ENCODE results near the gene RAB3C. TPM values are rescaled to one million over a fixed set of nuclear protein-coding genes. Genes with fewer than 3 reads are reported as not detected.

Gene RAB3C
- total and polyA plus RNA-seq, 12 donors: 0.09 to 22.0 (median 6.1) TPM

DNA sequence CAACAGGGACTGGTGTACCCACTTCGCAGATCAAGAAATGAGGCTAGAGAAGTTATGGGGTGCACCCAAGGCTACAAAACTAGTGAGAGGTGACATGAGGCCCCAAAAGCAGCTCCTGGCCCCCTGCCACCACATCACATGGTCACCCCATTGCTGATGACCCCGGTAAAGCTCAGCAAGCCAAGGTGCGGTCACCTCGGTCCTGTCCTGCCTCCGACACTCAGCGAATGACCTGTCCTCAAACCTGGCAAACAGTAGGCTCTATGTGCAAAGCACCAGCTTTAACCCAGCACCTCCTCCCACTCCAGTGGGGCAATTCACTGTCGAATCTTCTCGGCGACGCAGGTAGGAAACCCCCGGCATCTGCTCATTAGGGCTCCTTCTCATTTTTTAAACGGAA, 307.4 kb downstream of the RAB3C start:
- no peaks in the 10 kb centered on the region for H3K9me3 ChIP-seq (replicated peaks in 1 of 3)
- no peak for TF ChIP-seq POLR2A (IDR thresholded peaks at IDR 0.05)
- TF ChIP-seq, protein P1, sequence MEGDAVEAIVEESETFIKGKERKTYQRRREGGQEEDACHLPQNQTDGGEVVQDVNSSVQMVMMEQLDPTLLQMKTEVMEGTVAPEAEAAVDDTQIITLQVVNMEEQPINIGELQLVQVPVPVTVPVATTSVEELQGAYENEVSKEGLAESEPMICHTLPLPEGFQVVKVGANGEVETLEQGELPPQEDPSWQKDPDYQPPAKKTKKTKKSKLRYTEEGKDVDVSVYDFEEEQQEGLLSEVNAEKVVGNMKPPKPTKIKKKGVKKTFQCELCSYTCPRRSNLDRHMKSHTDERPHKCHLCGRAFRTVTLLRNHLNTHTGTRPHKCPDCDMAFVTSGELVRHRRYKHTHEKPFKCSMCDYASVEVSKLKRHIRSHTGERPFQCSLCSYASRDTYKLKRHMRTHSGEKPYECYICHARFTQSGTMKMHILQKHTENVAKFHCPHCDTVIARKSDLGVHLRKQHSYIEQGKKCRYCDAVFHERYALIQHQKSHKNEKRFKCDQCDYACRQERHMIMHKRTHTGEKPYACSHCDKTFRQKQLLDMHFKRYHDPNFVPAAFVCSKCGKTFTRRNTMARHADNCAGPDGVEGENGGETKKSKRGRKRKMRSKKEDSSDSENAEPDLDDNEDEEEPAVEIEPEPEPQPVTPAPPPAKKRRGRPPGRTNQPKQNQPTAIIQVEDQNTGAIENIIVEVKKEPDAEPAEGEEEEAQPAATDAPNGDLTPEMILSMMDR (IDR thresholded peaks at IDR 0.05): no peak
- H3K4me1 ChIP-seq (replicated peaks in 1 of 2): peaks cover 0 to 12% of the 10 kb centered on the region in 2 donors
- no peak for DNase-seq
- no peak overlapping the region for H3K4me3 ChIP-seq
- H3K27me3 ChIP-seq: no peaks in the 10 kb centered on the region
- no peaks in the 10 kb centered on the region for H3K36me3 ChIP-seq (replicated peaks in 1 of 2)
- 92 to 97% (median 95%) methylated on average over 11 to 12 of the region's 12 CpGs for WGBS, 4 donors
- peak overlapping the region in 3 of 5 donors; percentile 26 to 87 (median 71) for H3K27ac ChIP-seq
- intact Hi-C loops (cut with DNase I): loop anchor here in 1 of 2 donors (2.0 kb wide), 1 partner anchor 119 kb away; no protein-coding TSS in a partner anchor

DNA sequence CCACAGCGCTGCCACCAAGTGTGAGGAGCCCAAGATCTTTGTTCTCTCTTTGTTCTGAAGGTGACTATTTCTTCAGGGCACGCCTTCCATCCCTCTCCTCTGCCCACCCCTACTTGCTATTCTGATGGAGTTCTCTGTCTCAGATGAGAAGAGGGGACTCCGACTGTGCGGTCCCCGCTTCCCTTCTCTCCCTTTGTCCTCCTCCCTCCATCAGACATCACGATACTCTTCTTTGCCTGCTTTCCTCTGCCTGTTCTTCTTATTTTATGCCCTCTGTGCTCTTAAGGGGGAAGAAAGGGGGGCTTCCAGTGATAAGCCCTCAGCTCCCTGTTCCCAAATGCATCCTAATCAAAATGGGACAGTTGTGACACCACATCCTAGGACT, 307.8 kb downstream of the RAB3C start:
- Histone ChIP-seq H3K9me3 (replicated peaks in 1 of 3) (no peaks in the 10 kb centered on the region), H3K36me3 (replicated peaks in 1 of 2) (no peaks in the 10 kb centered on the region), H3K4me1 (replicated peaks in 1 of 2) (peaks cover 0 to 12% of the 10 kb centered on the region in 2 donors), H3K27me3 (no peaks in the 10 kb centered on the region), H3K4me3 (no peak overlapping the region), H3K27ac (peak overlapping the region in 4 of 5 donors; percentile 26 to 87 (median 54))
- WGBS, 4 donors: 84 to 86% (median 85%) methylated on average over 6 of the region's 6 CpGs
- no peak for TF ChIP-seq POLR2A (IDR thresholded peaks at IDR 0.05)
- TF ChIP-seq, protein P1 (IDR thresholded peaks at IDR 0.05): no peak
- no peak for DNase-seq
- intact Hi-C loops (cut with DNase I): loop anchor here in 1 of 2 donors (2.0 kb wide), 1 partner anchor 118 kb away; no protein-coding TSS in a partner anchor

DNA sequence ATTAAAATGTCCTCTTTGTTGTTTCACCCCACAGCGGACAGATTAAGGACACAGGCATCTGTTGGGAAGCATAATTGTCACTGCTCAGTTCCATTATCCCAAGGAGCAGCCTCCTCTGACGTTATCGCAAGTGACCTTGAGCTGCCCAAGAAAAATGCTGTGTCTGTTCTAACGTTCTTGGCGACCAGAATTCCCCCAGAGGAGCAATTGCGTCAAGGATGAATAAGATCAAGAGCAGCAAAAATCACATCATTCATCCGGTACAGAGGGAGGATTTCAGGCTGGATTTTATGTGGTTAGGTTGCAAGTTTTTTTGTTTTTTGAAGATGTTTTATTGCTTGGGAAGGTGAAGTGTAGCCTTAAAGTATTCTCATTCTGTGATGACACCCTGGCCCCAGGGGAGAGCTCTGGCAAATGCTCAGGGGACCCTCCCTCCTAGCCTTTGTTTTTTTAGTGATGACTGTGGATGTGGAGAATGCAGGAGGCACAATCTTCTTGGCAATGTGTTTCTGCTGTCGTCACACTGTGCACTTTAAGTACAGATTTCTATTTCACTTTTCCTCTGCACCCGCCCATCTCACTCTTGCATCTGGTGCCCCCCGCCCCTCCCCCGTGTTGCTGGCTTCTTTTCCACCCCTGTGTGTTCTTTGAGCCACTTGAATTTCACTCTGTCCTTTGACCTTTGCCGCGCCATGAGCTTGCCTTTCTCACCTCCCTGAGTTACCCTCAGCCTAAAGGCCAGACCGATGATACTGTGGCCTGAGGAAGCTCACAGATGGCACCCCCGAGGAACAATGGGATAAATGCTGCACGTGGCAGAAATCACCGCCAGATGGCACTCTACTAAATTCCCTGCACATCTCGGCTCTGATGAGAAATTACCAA, 308.5 kb downstream of the RAB3C start:
- Histone ChIP-seq H3K36me3 (replicated peaks in 1 of 2) (no peaks in the 10 kb centered on the region), H3K27ac (peak overlapping the region in 4 of 5 donors; percentile 32 to 87 (median 66)), H3K27me3 (no peaks in the 10 kb centered on the region), H3K4me1 (replicated peaks in 1 of 2) (peaks cover 0 to 12% of the 10 kb centered on the region in 2 donors), H3K4me3 (no peak overlapping the region), H3K9me3 (replicated peaks in 1 of 3) (no peaks in the 10 kb centered on the region)
- 11 to 18% (median 13%) methylated on average over 18 of the region's 18 CpGs for WGBS, 4 donors
- DNase-seq: peak; percentile 72 to 92 (median 83)
- intact Hi-C loops (cut with DNase I): loop anchor here in 1 of 2 donors (2.0 kb wide), 1 partner anchor 117 kb away; no protein-coding TSS in a partner anchor
- TF ChIP-seq POLR2A (IDR thresholded peaks at IDR 0.05): no peak
- TF ChIP-seq, protein P1 (IDR thresholded peaks at IDR 0.05): peak; percentile 57 to 83 (median 71)

DNA sequence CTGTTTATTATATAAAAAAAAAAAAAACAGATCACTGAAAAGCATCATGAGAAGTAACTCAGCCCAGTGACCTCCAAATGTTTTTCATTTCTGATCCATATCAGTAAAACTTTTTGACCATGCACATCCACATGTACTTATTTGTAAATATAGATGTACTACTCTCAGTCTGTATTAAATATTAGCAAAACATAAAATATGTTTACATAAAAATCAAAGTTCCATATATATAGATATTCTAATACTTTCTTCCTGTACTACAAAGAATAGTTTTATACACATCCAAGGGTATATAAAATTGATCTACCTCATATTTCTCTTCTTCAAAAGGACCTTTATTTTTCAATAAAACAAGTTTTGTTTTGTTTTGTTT, 309.1 kb downstream of the RAB3C start:
- H3K36me3 ChIP-seq (replicated peaks in 1 of 2): no peaks in the 10 kb centered on the region
- TF ChIP-seq, protein P1 (IDR thresholded peaks at IDR 0.05): peak in 2 of 6 experiments; percentile 5 to 19
- no peak for TF ChIP-seq POLR2A (IDR thresholded peaks at IDR 0.05)
- H3K27ac ChIP-seq: peak overlapping the region in 2 of 5 donors; percentile 22 to 71
- intact Hi-C loops (cut with DNase I): loop anchor here in 1 of 2 donors (2.0 kb wide), 1 partner anchor 117 kb away; no protein-coding TSS in a partner anchor
- H3K4me1 ChIP-seq (replicated peaks in 1 of 2): peaks cover 0 to 9% of the 10 kb centered on the region in 2 donors
- H3K27me3 ChIP-seq: no peaks in the 10 kb centered on the region
- H3K9me3 ChIP-seq (replicated peaks in 1 of 3): no peaks in the 10 kb centered on the region
- no peak for DNase-seq
- H3K4me3 ChIP-seq: no peak overlapping the region
